ENCODE measurements around the gene CHD3.

Gene CHD3

GRCh38 chr17:7888184-7888920 lies at the start of gene CHD3:
Gene CHD3, plus strand, starts transcription at chr17:7888789. Its CDS starts 212 bp downstream, at chr17:7889001.
- no peak for DNase-seq

- DNase-seq = no peak
These were observed 49.3 kb upstream of the CHD3 start for GRCh38 chr17:7839190-7839875.

GRCh38 chr17:7839876-7840261 lies 48.7 kb upstream of the CHD3 start:
- no peak for DNase-seq

GRCh38 chr17:7840441-7840840 lies 48.1 kb upstream of the CHD3 start:
- no peak for DNase-seq

GRCh38 chr17:7840875-7841274 lies 47.7 kb upstream of the CHD3 start:
- DNase-seq = no peak

- DNase-seq = no peak
These were observed 47.1 kb upstream of the CHD3 start for GRCh38 chr17:7841396-7841914.

- DNase-seq = peak; percentile 59
These were observed 46.6 kb upstream of the CHD3 start for GRCh38 chr17:7841915-7842379.

GRCh38 chr17:7842380-7843256 lies 46.0 kb upstream of the CHD3 start:
- peak; percentile 72 for DNase-seq

GRCh38 chr17:7843257-7843535 lies 45.4 kb upstream of the CHD3 start:
- DNase-seq = no peak

GRCh38 chr17:7843536-7844291 lies 44.9 kb upstream of the CHD3 start:
- peak; percentile 67 for DNase-seq

GRCh38 chr17:7844292-7845154 lies 44.1 kb upstream of the CHD3 start:
- DNase-seq = peak; percentile 76

- no peak for DNase-seq
These were observed 43.1 kb upstream of the CHD3 start for GRCh38 chr17:7845359-7846062.

- no peak for DNase-seq
These were observed 42.4 kb upstream of the CHD3 start for GRCh38 chr17:7846063-7846735.

- no peak for DNase-seq
These were observed 41.6 kb upstream of the CHD3 start for GRCh38 chr17:7846765-7847661.

- no peak for DNase-seq
These were observed 40.4 kb upstream of the CHD3 start for GRCh38 chr17:7848131-7848579.

- no peak for DNase-seq
These were observed 39.9 kb upstream of the CHD3 start for GRCh38 chr17:7848739-7849129.

GRCh38 chr17:7849130-7849750 lies 39.3 kb upstream of the CHD3 start:
- no peak for DNase-seq

- DNase-seq = no peak
These were observed 38.7 kb upstream of the CHD3 start for GRCh38 chr17:7849751-7850504.
